NCI-H2107 treated with DMSO at 0.1 percent for 48 hours (cell line): ENCODE measurements around the gene LGALS9C.
"Not testable (repeated sequence)": the region's sequence is repeated elsewhere in the genome, so short reads cannot be mapped to it uniquely, and the experiment has no call there.

ENCODE experiments used
- DNase-seq: peaks from one replicate; lab custom pipeline; 2025; ENCODE audit not compliant: unreplicated experiment; lab: John Stamatoyannopoulos, UW

Gene LGALS9C

DNA sequence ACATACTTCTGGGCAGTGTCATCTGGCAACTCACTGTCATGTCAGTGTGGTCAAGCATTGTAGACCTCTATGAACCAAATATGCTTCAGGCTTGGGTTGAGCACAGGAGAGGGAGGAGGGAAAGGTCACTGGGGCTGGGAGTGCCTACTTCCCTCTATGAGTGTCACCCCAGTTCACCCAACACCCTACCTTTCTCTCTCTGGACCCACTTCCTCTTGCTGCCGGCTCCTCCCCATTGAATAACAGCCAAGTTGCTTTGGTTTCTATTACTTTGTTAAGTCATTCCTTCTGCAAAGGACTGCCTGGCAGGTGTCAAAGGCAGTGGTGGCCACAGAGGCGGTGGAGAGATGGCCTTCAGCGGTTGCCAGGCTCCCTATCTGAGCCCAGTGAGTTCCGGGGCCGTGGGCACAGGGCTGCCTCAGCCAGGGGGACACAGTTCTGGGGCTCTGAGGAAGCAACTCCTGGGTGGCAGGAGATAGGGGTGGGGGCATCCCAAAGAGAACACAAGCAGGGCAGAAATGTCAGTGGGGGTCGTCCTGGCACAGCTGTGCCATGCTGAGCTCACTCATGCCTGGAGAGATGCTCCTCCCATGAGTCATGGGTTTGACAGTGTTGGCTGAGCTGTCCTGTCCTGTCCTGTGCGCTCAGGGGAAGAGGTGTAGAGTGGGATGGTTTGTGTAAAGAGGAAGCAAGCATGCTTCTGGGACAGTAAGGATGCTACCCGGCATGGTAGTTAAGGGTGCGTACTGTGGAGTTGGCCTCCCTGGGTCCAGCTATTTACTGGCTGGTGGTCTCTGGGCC lies at the start of gene LGALS9C:
Gene LGALS9C (plus strand): TSS at position 282 of the 801 bp plus-strand sequence. CDS start 66 bp downstream, at position 348.
- DNase-seq, result not testable (repeated sequence)

GRCh38 chr17:18432206-18432605 lies 44.4 kb upstream of the LGALS9C start:
- DNase-seq, result not testable (repeated sequence)

GRCh38 chr17:18439465-18439870 lies 37.1 kb upstream of the LGALS9C start:
- DNase-seq, result not testable (repeated sequence)

- DNase-seq, result not testable (repeated sequence)
These were observed 34.5 kb upstream of the LGALS9C start for GRCh38 chr17:18442093-18442492.

- not testable (repeated sequence) for DNase-seq
These were observed 34.1 kb upstream of the LGALS9C start for GRCh38 chr17:18442532-18442931.

- not testable (repeated sequence) for DNase-seq
These were observed 28.9 kb upstream of the LGALS9C start for GRCh38 chr17:18447476-18448205.

DNA sequence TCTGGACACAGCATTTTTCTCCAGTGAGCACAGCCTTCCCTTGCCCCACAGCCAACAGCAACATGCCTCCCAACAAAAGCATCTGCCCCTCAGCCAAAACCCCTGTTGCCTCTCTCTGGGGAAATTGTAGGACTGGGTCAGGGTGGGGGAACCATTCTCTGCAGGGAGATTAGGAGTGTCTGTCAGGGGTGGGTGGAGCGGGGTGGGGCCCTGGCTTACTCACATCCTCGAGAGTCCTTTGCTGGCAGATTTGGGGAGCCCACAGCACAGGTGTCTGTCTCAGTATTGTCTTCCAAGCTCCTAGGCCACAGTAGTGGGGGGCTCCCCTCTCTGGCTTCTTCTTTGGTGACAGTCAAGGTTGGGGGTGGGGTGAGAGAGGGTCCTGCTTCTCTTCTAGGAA lies 28.3 kb upstream of the LGALS9C start:
- DNase-seq, result not testable (repeated sequence)

DNA sequence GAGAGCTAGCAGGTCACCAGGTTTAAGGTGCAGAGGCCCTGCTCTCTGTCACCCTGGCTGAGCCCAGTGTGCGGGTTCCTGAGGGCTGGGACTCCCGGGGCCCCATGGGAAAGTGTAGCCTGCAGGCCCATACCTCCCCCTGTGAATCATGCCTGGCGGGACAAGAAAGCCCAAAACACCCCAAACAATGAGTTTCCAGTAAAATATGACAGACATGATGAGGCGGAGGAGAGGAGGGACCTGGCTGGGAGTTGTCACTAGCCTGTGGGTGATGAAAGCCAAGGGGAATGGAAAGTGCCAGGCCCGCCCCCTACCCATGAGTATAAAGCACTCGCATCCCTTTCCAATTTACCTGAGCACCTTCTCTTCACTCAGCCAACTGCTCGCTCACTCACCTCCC lies 26.8 kb upstream of the LGALS9C start:
- DNase-seq, result not testable (repeated sequence)

- not testable (repeated sequence) for DNase-seq
These were observed 25.6 kb upstream of the LGALS9C start for GRCh38 chr17:18450998-18451397.

GRCh38 chr17:18451969-18452368 lies 24.6 kb upstream of the LGALS9C start:
- DNase-seq, result not testable (repeated sequence)

- not testable (repeated sequence) for DNase-seq
These were observed 17.6 kb upstream of the LGALS9C start for GRCh38 chr17:18459035-18459434.

GRCh38 chr17:18463831-18464502 lies 12.6 kb upstream of the LGALS9C start:
- DNase-seq, result not testable (repeated sequence)

DNA sequence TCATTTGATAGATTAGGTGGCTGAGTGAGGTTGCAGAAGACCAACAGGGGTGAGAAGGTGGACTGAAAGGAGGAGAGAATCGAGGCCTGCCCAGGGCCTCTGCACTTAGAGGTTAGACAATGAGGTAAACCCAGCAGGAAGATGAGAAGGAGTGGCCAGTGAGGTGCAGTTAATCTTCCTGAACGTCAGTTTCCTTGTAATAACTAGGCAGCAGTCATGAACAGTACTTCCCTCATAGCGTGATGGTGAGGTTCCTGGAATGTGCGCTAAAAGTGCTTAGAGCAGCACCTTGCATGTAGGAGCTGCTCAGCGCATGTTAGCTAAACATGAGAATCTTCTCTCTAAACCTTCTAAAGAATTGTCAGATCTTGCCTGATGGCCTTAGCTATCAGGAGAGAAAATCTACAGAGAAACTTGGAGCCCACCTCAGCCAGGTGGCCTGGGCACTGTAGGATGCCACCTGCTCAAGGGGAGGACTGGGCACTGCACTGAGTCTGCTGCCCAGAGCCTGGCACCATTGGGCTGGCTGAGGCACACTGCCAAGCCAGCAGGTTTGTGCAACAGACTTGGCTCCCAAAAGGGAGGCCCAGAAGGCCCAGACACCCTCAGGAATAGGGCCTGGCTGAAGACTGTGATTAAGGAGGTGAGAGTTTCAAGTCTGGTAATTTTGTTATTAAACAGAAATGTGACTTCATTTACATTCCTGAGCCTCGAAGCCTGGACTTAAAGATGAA lies 10.2 kb upstream of the LGALS9C start:
- not testable (repeated sequence) for DNase-seq

DNA sequence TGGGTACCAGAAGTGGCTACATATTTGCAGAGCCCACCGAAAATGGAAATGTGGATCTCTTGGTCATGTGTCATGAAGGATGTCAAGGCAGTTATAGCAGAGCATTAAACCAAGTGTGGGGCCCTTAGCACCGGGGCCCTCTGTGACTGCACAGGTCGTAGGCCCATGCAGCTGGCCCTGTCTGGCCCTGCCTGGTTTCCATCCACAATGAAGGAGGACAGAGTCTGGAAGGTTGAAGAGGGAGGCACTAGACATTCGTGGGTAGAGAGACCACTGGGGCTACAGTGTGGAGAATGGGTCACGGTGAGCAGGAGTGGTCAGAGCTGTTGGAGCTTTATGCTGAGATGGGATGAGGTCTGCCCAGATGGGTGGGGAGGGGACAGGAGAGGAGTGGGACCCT lies 9.6 kb upstream of the LGALS9C start:
- not testable (repeated sequence) for DNase-seq

DNA sequence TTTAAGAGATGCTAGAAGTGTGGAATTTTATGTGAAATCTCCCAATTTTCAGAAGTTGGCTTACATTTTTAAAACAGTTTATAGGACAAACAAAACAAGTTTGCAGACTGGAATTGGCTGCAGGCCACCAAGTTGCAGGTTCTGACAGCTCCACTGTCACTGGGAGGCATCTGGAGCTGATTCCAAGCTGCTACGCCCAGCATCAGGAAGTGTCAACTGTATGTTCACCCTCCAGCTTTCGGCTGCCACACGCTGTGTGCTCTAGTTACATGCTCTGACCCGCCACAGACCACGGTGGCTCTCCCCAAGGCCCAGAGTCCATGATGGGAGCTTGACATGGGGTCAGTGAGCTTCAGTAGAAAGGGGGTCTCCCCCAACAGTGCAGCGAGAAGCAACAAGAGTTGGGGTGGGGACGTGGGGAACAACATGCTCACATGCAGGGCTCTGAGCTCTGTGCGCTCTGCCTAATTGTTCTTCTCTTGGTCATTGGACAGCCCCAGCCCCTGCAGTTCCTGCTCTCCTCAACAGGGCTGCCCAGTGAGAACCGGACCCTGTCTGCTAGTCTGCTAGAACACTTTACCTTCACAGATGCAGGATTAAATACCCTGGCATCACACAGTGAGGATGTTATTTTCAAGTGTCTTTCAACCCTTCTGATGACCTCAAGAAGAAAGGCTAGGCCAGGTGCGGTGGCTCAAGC lies 8.0 kb upstream of the LGALS9C start:
- not testable (repeated sequence) for DNase-seq

DNA sequence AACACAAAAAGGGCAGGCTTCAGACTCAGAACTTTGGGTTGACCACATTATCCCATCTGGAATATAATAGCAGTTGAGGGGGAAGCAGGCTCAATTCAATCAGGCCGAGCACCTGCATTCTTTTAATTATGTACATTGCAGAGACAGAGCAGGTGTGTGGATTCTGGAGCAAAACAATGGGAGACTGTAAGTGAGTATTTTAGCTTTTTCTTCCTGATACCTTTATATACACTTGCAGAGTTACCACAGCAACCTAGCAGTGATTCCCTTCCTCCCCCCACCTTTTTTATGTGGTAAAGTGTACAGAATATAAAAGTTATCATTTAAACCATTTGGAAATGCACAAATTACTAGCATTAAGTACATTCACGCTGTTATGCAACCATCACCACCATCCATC lies 6.8 kb upstream of the LGALS9C start:
- not testable (repeated sequence) for DNase-seq

DNA sequence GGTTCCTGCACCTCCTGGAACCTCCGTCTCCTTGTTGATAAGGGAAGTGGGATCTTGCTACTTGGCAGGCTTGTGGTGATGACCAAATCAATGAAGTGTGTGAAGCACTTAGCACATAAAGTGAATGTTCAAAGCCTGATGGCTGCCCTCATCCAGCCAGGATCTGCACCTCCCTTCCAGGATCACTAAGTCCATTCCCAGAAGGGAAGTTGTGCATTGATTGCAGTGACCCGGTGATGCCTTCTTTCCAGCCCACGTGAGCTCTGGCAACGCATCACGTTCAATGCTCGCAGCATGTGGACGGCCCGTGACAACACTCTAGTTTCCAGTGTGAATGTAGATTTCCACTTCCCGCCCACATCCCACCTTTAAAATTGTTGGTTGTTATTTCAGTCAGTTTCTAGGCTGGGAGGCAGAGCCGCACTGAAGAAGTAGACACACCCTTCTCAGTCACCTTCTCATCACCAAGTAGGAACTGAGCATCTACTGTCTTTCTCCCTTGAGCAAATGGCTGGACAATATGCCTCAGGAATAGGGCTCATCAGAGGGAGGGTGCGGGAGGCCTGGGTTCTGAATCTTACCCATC lies 6.2 kb upstream of the LGALS9C start:
- DNase-seq, result not testable (repeated sequence)

GRCh38 chr17:18473967-18474366 lies 2.6 kb upstream of the LGALS9C start:
- not testable (repeated sequence) for DNase-seq

GRCh38 chr17:18474754-18475153 lies 1.8 kb upstream of the LGALS9C start:
- DNase-seq, result peak; percentile 65

DNA sequence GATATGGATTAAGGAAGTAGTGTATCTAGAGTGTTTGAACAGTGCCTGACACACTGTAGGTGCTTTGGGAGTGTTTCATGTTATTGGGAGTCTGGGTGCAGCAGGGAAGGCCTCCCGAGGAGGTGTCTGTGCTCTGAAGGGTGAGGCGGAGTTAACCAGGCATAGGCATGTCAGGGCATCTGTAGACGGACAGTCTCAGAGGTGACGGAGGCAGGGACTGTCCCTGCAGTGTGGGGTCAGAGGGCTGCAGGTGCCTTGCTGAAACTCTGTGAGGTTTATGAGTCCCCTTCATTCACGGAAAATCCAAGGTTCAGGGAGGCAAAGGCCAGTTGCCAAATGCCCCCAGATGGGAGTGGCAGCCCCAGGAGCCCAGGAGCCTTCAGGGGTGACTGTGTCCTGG lies 778 bp downstream of the LGALS9C start:
- DNase-seq, result not testable (repeated sequence)
